ENCODE data around the gene FXYD2.

DNA sequence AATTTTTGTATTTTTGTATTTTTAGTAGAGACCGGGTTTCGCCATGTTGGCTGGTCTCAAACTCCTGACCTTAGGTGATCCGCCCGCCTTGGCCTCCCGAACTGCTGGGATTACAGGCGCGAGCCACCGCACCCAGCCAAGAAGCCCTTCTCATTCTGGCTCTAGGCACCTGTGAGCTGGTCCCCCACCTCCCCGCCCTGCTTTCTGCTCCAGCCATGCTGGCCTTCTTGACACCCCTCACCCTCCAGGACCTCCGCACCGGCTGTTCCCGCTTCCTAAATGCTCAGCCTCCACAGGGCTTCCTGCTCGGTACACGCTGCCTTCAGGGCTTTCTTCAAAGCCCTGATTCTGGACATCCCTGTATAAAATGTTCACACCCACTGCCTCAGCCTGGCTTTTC is 5.5 kb upstream of the FXYD2 start:
- TF ChIP-seq, protein P1, sequence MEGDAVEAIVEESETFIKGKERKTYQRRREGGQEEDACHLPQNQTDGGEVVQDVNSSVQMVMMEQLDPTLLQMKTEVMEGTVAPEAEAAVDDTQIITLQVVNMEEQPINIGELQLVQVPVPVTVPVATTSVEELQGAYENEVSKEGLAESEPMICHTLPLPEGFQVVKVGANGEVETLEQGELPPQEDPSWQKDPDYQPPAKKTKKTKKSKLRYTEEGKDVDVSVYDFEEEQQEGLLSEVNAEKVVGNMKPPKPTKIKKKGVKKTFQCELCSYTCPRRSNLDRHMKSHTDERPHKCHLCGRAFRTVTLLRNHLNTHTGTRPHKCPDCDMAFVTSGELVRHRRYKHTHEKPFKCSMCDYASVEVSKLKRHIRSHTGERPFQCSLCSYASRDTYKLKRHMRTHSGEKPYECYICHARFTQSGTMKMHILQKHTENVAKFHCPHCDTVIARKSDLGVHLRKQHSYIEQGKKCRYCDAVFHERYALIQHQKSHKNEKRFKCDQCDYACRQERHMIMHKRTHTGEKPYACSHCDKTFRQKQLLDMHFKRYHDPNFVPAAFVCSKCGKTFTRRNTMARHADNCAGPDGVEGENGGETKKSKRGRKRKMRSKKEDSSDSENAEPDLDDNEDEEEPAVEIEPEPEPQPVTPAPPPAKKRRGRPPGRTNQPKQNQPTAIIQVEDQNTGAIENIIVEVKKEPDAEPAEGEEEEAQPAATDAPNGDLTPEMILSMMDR (IDR thresholded peaks at IDR 0.05; ENCODE audit: insufficient read depth, low read depth, low read length): no peak
- no peak for TF ChIP-seq EZH2 (IDR thresholded peaks at IDR 0.05; ENCODE audit: insufficient read depth, low read length)
